K562 (cell line): ENCODE measurements around the gene ALAS2. TPM values are rescaled to one million over a fixed set of nuclear protein-coding genes. Genes with fewer than 3 reads are reported as not detected.
A peak's percentile ranks its signal among the peaks of the same experiment; 100 is the strongest.

Experiments
- ELF1 ChIP-seq: fragments of 200-800 bp; sonication (Bioruptor generic); IDR thresholded peaks from 2 replicates; pipeline ENCODE4 v1.6.1; 2016; ENCODE audit warnings: missing genetic modification characterization, missing compliant biosample characterization
- HDAC1 ChIP-seq, 2 experiments: fragments of 450-650 bp; IDR thresholded peaks; 2 replicates each; pipeline ENCODE4 v1.6.1; 2016 to 2017; ENCODE audit warnings: inconsistent platforms in 1 of 2, mild to moderate bottlenecking in 1 of 2, moderate library complexity in 1 of 2
- JUN ChIP-seq, 2 experiments: sonication (generic) in 1 of 2; formaldehyde crosslinking in 1 of 2; IDR thresholded peaks; 2 replicates each; pipeline versions ENCODE4 v1.6.1 to v1.8.0; 2012 to 2022; ENCODE audit warnings: borderline replicate concordance in 2 of 2, mild to moderate bottlenecking in 2 of 2, improper control_type of control experiment in 1 of 2, low read depth in 1 of 2, low read length in 1 of 2, missing genetic modification reagents in 1 of 2
- MCM5 ChIP-seq: fragments of 450-650 bp; IDR thresholded peaks from 2 replicates; pipeline ENCODE4 v1.6.1; 2016; ENCODE audit warnings: low read depth
- MYNN ChIP-seq, 2 experiments: sonication (generic); formaldehyde crosslinking in 1 of 2; IDR thresholded peaks; 2 replicates each; pipeline versions ENCODE4 v1.5.0 to v1.6.1; 2016 to 2020; ENCODE audit warnings: antibody characterized with exemption in 1 of 2, missing genetic modification reagents in 1 of 2
- NFYB ChIP-seq: IDR thresholded peaks from 2 replicates; pipeline ENCODE4 v1.6.1; 2011; ENCODE audit warnings: mild to moderate bottlenecking, moderate library complexity; ENCODE audit not compliant: insufficient read length; ENCODE audit errors: extremely low read depth
- ZKSCAN8 ChIP-seq: fragments of 200-800 bp; sonication (Bioruptor generic); IDR thresholded peaks from 2 replicates; pipeline ENCODE4 v1.6.1; 2016; ENCODE audit warnings: missing genetic modification characterization, missing compliant biosample characterization
- ZNF197 ChIP-seq: fragments of 200-800 bp; sonication (Bioruptor generic); IDR thresholded peaks from 2 replicates; pipeline ENCODE4 v1.6.1; 2016; ENCODE audit warnings: low read depth, missing genetic modification characterization, missing compliant biosample characterization
- ZNF444 ChIP-seq: fragments of 250-450 bp; sonication (Bioruptor Pico); IDR thresholded peaks from 2 replicates; pipeline ENCODE4 v1.4.0; 2020; ENCODE audit warnings: mild to moderate bottlenecking, moderate library complexity
- polyA plus RNA-seq, 8 experiments: library from polyadenylated mRNA; depleted of rRNA in 4 of 8; stranded (reverse) in 5 of 8; unstranded in 3 of 8; fragments of >200 nt; fragmentation: Nextera tagmentation in 2 of 8; fragmentation: Illumina TruSeq in 1 of 8; extraction: Ambion mirVana in 2 of 8; extraction: Trizol in 1 of 8; gene quantifications; 2 replicates each; pipeline versions ENCODE4 v1.2.1 to v1.2.3, GENCODE V29; 2011 to 2014; ENCODE audit warnings: inconsistent platforms in 1 of 8, missing spikeins in 1 of 8
- total RNA-seq, 7 experiments: library from RNA; depleted of rRNA in 6 of 7; stranded (reverse); fragments of >200 nt in 6 of 7; fragmentation: Illumina TruSeq in 2 of 7; extraction: Trizol in 2 of 7; gene quantifications; 2 replicates each; pipeline versions ENCODE4 v1.2.1 to v1.2.3, GENCODE V29; 2011 to 2021; ENCODE audit warnings: low replicate concordance in 1 of 7
- TF ChIP-seq, protein P1 (sequence below): fragments of 450-650 bp; IDR thresholded peaks from 2 replicates; pipeline ENCODE4 v1.6.1; 2016; ENCODE audit warnings: mild to moderate bottlenecking, moderate library complexity
- TF ChIP-seq, protein P2 (sequence below): fragments of 250-450 bp; sonication (Bioruptor Pico); IDR thresholded peaks from 2 replicates; pipeline ENCODE4 v1.4.0; 2020

Gene ALAS2
- total and polyA plus RNA-seq, 9 of the 15 experiments (the other 6 are each of a cell fraction or from before 2014, with no cell fraction given) = 14.6 to 101 (median 33.4) TPM

- TF ChIP-seq, protein P1, sequence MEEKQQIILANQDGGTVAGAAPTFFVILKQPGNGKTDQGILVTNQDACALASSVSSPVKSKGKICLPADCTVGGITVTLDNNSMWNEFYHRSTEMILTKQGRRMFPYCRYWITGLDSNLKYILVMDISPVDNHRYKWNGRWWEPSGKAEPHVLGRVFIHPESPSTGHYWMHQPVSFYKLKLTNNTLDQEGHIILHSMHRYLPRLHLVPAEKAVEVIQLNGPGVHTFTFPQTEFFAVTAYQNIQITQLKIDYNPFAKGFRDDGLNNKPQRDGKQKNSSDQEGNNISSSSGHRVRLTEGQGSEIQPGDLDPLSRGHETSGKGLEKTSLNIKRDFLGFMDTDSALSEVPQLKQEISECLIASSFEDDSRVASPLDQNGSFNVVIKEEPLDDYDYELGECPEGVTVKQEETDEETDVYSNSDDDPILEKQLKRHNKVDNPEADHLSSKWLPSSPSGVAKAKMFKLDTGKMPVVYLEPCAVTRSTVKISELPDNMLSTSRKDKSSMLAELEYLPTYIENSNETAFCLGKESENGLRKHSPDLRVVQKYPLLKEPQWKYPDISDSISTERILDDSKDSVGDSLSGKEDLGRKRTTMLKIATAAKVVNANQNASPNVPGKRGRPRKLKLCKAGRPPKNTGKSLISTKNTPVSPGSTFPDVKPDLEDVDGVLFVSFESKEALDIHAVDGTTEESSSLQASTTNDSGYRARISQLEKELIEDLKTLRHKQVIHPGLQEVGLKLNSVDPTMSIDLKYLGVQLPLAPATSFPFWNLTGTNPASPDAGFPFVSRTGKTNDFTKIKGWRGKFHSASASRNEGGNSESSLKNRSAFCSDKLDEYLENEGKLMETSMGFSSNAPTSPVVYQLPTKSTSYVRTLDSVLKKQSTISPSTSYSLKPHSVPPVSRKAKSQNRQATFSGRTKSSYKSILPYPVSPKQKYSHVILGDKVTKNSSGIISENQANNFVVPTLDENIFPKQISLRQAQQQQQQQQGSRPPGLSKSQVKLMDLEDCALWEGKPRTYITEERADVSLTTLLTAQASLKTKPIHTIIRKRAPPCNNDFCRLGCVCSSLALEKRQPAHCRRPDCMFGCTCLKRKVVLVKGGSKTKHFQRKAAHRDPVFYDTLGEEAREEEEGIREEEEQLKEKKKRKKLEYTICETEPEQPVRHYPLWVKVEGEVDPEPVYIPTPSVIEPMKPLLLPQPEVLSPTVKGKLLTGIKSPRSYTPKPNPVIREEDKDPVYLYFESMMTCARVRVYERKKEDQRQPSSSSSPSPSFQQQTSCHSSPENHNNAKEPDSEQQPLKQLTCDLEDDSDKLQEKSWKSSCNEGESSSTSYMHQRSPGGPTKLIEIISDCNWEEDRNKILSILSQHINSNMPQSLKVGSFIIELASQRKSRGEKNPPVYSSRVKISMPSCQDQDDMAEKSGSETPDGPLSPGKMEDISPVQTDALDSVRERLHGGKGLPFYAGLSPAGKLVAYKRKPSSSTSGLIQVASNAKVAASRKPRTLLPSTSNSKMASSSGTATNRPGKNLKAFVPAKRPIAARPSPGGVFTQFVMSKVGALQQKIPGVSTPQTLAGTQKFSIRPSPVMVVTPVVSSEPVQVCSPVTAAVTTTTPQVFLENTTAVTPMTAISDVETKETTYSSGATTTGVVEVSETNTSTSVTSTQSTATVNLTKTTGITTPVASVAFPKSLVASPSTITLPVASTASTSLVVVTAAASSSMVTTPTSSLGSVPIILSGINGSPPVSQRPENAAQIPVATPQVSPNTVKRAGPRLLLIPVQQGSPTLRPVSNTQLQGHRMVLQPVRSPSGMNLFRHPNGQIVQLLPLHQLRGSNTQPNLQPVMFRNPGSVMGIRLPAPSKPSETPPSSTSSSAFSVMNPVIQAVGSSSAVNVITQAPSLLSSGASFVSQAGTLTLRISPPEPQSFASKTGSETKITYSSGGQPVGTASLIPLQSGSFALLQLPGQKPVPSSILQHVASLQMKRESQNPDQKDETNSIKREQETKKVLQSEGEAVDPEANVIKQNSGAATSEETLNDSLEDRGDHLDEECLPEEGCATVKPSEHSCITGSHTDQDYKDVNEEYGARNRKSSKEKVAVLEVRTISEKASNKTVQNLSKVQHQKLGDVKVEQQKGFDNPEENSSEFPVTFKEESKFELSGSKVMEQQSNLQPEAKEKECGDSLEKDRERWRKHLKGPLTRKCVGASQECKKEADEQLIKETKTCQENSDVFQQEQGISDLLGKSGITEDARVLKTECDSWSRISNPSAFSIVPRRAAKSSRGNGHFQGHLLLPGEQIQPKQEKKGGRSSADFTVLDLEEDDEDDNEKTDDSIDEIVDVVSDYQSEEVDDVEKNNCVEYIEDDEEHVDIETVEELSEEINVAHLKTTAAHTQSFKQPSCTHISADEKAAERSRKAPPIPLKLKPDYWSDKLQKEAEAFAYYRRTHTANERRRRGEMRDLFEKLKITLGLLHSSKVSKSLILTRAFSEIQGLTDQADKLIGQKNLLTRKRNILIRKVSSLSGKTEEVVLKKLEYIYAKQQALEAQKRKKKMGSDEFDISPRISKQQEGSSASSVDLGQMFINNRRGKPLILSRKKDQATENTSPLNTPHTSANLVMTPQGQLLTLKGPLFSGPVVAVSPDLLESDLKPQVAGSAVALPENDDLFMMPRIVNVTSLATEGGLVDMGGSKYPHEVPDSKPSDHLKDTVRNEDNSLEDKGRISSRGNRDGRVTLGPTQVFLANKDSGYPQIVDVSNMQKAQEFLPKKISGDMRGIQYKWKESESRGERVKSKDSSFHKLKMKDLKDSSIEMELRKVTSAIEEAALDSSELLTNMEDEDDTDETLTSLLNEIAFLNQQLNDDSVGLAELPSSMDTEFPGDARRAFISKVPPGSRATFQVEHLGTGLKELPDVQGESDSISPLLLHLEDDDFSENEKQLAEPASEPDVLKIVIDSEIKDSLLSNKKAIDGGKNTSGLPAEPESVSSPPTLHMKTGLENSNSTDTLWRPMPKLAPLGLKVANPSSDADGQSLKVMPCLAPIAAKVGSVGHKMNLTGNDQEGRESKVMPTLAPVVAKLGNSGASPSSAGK = no peak
- TF ChIP-seq ELF1 (tag) (no peak), ZNF197 (CRISPR knock-in tag) (peak; percentile 94; the same call in 1 of the 2 replicates), MCM5 (no peak), HDAC1 (IDR thresholded peaks at IDR 0.05) (peak in 1 of 2 experiments; percentile 70; a peak in 2 of 4 replicates), NFYB (no peak), ZNF444 (CRISPR knock-in tag) (no peak), ZKSCAN8 (CRISPR knock-in tag) (peak; percentile 83), JUN (IDR thresholded peaks at IDR 0.05; ENCODE audit: borderline replicate concordance, low read depth, low read length) (no peak), JUN (CRISPR knock-in tag; IDR thresholded peaks at IDR 0.05; ENCODE audit: borderline replicate concordance) (no peak), MYNN (IDR thresholded peaks at IDR 0.05) (peak; percentile 59; the same call in 1 of the 2 replicates), MYNN (CRISPR knock-in tag; IDR thresholded peaks at IDR 0.05) (no peak)
- TF ChIP-seq, protein P2, sequence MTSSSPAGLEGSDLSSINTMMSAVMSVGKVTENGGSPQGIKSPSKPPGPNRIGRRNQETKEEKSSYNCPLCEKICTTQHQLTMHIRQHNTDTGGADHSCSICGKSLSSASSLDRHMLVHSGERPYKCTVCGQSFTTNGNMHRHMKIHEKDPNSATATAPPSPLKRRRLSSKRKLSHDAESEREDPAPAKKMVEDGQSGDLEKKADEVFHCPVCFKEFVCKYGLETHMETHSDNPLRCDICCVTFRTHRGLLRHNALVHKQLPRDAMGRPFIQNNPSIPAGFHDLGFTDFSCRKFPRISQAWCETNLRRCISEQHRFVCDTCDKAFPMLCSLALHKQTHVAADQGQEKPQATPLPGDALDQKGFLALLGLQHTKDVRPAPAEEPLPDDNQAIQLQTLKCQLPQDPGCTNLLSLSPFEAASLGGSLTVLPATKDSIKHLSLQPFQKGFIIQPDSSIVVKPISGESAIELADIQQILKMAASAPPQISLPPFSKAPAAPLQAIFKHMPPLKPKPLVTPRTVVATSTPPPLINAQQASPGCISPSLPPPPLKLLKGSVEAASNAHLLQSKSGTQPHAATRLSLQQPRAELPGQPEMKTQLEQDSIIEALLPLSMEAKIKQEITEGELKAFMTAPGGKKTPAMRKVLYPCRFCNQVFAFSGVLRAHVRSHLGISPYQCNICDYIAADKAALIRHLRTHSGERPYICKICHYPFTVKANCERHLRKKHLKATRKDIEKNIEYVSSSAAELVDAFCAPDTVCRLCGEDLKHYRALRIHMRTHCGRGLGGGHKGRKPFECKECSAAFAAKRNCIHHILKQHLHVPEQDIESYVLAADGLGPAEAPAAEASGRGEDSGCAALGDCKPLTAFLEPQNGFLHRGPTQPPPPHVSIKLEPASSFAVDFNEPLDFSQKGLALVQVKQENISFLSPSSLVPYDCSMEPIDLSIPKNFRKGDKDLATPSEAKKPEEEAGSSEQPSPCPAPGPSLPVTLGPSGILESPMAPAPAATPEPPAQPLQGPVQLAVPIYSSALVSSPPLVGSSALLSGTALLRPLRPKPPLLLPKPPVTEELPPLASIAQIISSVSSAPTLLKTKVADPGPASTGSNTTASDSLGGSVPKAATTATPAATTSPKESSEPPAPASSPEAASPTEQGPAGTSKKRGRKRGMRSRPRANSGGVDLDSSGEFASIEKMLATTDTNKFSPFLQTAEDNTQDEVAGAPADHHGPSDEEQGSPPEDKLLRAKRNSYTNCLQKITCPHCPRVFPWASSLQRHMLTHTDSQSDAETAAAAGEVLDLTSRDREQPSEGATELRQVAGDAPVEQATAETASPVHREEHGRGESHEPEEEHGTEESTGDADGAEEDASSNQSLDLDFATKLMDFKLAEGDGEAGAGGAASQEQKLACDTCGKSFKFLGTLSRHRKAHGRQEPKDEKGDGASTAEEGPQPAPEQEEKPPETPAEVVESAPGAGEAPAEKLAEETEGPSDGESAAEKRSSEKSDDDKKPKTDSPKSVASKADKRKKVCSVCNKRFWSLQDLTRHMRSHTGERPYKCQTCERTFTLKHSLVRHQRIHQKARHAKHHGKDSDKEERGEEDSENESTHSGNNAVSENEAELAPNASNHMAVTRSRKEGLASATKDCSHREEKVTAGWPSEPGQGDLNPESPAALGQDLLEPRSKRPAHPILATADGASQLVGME (CRISPR knock-in tag) = no peak
Observed at GRCh38 chrX:55014897-55015299, 15.9 kb downstream of the ALAS2 start (continued).
